GM23338 (cell line): ENCODE measurements around the gene DHX34. TPM values are rescaled to one million over a fixed set of nuclear protein-coding genes. Genes with fewer than 3 reads are reported as not detected.
"Not testable (repeated sequence)": the region's sequence is repeated elsewhere in the genome, so short reads cannot be mapped to it uniquely, and the experiment has no call there.

Experiments used
- ATAC-seq: fragments of 200-7000 bp; cut with Tn5 transposase; 3 replicates; pipeline ENCODE4 v1.9.1; 2020
- DNase-seq: peaks from one replicate; pipeline ENCODE4 v3.0.0-alpha.2; 2015; ENCODE audit warnings: low spot score
- H2AFZ ChIP-seq: fragments of 200-600 bp; sonication (generic); 2 replicates; pipeline ENCODE4 v1.8.0; 2016; ENCODE audit warnings: antibody characterized with exemption, mild to moderate bottlenecking, moderate library complexity
- H3F3A ChIP-seq: fragments of 200-600 bp; sonication (generic); replicated peaks from 2 replicates; pipeline ENCODE4 v1.8.0; 2017; ENCODE audit warnings: antibody characterized with exemption, mixed run types, low read depth
- H3K27ac ChIP-seq: fragments of 200-600 bp; sonication (generic); 2 replicates; pipeline ENCODE4 v1.6.1; 2016; ENCODE audit warnings: low read depth
- H3K27me3 ChIP-seq: fragments of 200-600 bp; sonication (generic); 2 replicates; pipeline ENCODE4 v1.8.0; 2016; ENCODE audit warnings: mild to moderate bottlenecking, mixed run types, moderate library complexity; ENCODE audit not compliant: insufficient read depth
- H3K36me3 ChIP-seq: fragments of 200-600 bp; sonication (generic); 2 replicates; pipeline ENCODE4 v1.8.0; 2016; ENCODE audit warnings: mild to moderate bottlenecking; ENCODE audit not compliant: insufficient read depth
- H3K4me1 ChIP-seq: fragments of 200-600 bp; sonication (generic); 2 replicates; pipeline ENCODE4 v1.8.0; 2016; ENCODE audit warnings: mild to moderate bottlenecking, moderate library complexity; ENCODE audit not compliant: insufficient read depth
- H3K4me2 ChIP-seq: fragments of 200-600 bp; sonication (generic); 2 replicates; pipeline ENCODE4 v1.7.1; 2017; ENCODE audit warnings: mixed run types
- H3K4me3 ChIP-seq: fragments of 200-600 bp; sonication (generic); 2 replicates; pipeline ENCODE4 v1.6.1; 2016; ENCODE audit warnings: mixed run types
- H3K79me2 ChIP-seq: fragments of 200-600 bp; sonication (generic); replicated peaks from 2 replicates; pipeline ENCODE4 v1.8.0; 2017; ENCODE audit warnings: mild to moderate bottlenecking; ENCODE audit not compliant: insufficient read depth
- H3K9me2 ChIP-seq: fragments of 200-600 bp; sonication (generic); 2 replicates; pipeline ENCODE4 v1.8.0; 2017; ENCODE audit not compliant: insufficient read depth
- H4K20me1 ChIP-seq: fragments of 200-600 bp; sonication (generic); replicated peaks from 2 replicates; pipeline ENCODE4 v1.8.0; 2017; ENCODE audit warnings: mild to moderate bottlenecking; ENCODE audit not compliant: insufficient read depth
- H3K27ac Mint-ChIP-seq: 2 replicates; pipeline ENCODE4 v1.8.0; 2020; ENCODE audit warnings: inconsistent platforms, mild to moderate bottlenecking, moderate library complexity, mixed read lengths
- H3K27me3 Mint-ChIP-seq: 3 replicates; pipeline ENCODE4 v1.8.0; 2022; ENCODE audit warnings: low read depth, mild to moderate bottlenecking, moderate library complexity, mixed read lengths, inconsistent platforms; ENCODE audit not compliant: insufficient read depth, poor library complexity
- H3K36me3 Mint-ChIP-seq: 3 replicates; pipeline ENCODE4 v1.8.0; 2021; ENCODE audit warnings: low read depth, mild to moderate bottlenecking, inconsistent platforms, moderate library complexity, mixed read lengths
- H3K4me1 Mint-ChIP-seq: 3 replicates; pipeline ENCODE4 v1.8.0; 2020; ENCODE audit warnings: mild to moderate bottlenecking, inconsistent platforms, mixed read lengths
- H3K4me3 Mint-ChIP-seq: 3 replicates; pipeline ENCODE4 v1.8.0; 2021; ENCODE audit warnings: moderate library complexity, mild to moderate bottlenecking, inconsistent platforms, mixed read lengths
- H3K9me3 Mint-ChIP-seq: 3 replicates; pipeline ENCODE4 v1.8.0; 2020; ENCODE audit warnings: moderate library complexity, mild to moderate bottlenecking, inconsistent platforms, mixed read lengths
- ETS1 ChIP-seq: IDR thresholded peaks from 2 replicates; pipeline ENCODE4 v1.6.1; 2016; ENCODE audit warnings: antibody characterized with exemption
- JUNB ChIP-seq: IDR thresholded peaks from one replicate; pipeline ENCODE4 v1.6.1; 2016; ENCODE audit warnings: antibody characterized with exemption; ENCODE audit not compliant: unreplicated experiment
- POLR2AphosphoS5 ChIP-seq: IDR thresholded peaks from 2 replicates; pipeline ENCODE4 v1.6.1; 2016; ENCODE audit warnings: antibody characterized with exemption, low read depth
- ZNF462 ChIP-seq: fragments of 250-450 bp; sonication (Bioruptor Pico); IDR thresholded peaks from 2 replicates; pipeline ENCODE4 v1.5.0; 2020; ENCODE audit warnings: mild to moderate bottlenecking, moderate library complexity
- polyA plus RNA-seq: library from polyadenylated mRNA; unstranded; fragments of >200 nt; fragmentation: Nextera tagmentation; extraction: Ambion mirVana; gene quantifications from 2 replicates; pipeline ENCODE4 v1.2.1, GENCODE V29; 2016
- total RNA-seq: library from RNA; depleted of rRNA; stranded (reverse); fragments of >200 nt; shearing (Covaris generic); gene quantifications from 2 replicates; pipeline ENCODE4 v1.2.3, GENCODE V29; 2014

DHX34 gene
- total and polyA plus RNA-seq, 2 experiments from 2014 or later = 16.3 to 50.1 TPM

GRCh38 chr19:47344425-47344824, 4.7 kb upstream of the DHX34 start (continued):
- TF ChIP-seq ZNF462 = no peak
- TF ChIP-seq JUNB = no peak
- TF ChIP-seq ETS1 = no peak
- TF ChIP-seq POLR2AphosphoS5 = no peak

- not testable (repeated sequence) for H3K4me2 ChIP-seq
These were observed 3.1 kb upstream of the DHX34 start for GRCh38 chr19:47346024-47346423.

More at GRCh38 chr19:47346024-47346423, 3.1 kb upstream of the DHX34 start:
- H2AFZ ChIP-seq, H3K4me3 Mint-ChIP-seq, ATAC-seq, H3F3A ChIP-seq, H3K4me3 ChIP-seq, H3K27me3 ChIP-seq, DNase-seq, H3K36me3 ChIP-seq, H4K20me1 ChIP-seq, H3K27ac Mint-ChIP-seq, H3K27ac ChIP-seq, H3K9me2 ChIP-seq: not testable (repeated sequence)
- Histone ChIP-seq H3K4me1 (peaks cover 16% of the 10 kb centered on the region), H3K79me2 (peaks cover 17% of the 10 kb centered on the region)
- Mint-ChIP-seq H3K36me3 (peaks cover 19% of the 10 kb centered on the region), H3K9me3 (peaks cover 25% of the 10 kb centered on the region; the same call in 2 of the 3 replicates), H3K4me1 (peaks cover 18% of the 10 kb centered on the region), H3K27me3 (peaks cover 19% of the 10 kb centered on the region)
